ENCODE measurements around the gene TMEM108. TPM values are rescaled to one million over a fixed set of nuclear protein-coding genes. Genes with fewer than 3 reads are reported as not detected.
"Not testable (repeated sequence)": the region's sequence is repeated elsewhere in the genome, so short reads cannot be mapped to it uniquely, and the experiment has no call there.

Gene TMEM108
- polyA plus RNA-seq, 1 donor from 2014 or later, result 2.1 TPM

DNA sequence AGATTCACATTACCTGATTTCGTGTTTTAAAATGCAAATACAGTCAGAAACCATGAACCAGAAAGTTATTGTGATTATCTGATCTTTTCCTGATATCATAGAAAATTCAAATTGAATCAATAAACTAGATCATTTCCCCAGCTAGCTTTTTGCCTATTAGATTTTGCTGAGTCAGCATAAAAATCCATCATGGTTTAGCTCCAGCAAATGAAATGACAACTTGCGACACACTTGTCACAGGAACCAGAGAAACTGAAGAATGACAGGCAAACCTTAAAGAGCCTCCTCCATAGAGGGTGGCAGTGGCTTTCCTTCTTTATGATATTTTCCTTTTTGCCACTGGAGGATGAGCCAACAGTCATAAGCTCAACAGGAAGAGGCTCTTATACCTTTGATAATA, 30.6 kb upstream of the TMEM108 start:
- H3F3A ChIP-seq (ENCODE audit: insufficient read depth, low read length, poor library complexity, severe bottlenecking), result no peaks in the 10 kb centered on the region
- TF ChIP-seq EP300 (conservative IDR thresholded peaks at IDR 0.05; ENCODE audit: poor library complexity, severe bottlenecking), result peak; percentile 71
- TF ChIP-seq POLR2AphosphoS5 (IDR thresholded peaks at IDR 0.05), result peak; percentile 61
- no peak for TF ChIP-seq MXI1 (conservative IDR thresholded peaks at IDR 0.05; ENCODE audit: poor library complexity, severe bottlenecking)
- TF ChIP-seq, protein P1, sequence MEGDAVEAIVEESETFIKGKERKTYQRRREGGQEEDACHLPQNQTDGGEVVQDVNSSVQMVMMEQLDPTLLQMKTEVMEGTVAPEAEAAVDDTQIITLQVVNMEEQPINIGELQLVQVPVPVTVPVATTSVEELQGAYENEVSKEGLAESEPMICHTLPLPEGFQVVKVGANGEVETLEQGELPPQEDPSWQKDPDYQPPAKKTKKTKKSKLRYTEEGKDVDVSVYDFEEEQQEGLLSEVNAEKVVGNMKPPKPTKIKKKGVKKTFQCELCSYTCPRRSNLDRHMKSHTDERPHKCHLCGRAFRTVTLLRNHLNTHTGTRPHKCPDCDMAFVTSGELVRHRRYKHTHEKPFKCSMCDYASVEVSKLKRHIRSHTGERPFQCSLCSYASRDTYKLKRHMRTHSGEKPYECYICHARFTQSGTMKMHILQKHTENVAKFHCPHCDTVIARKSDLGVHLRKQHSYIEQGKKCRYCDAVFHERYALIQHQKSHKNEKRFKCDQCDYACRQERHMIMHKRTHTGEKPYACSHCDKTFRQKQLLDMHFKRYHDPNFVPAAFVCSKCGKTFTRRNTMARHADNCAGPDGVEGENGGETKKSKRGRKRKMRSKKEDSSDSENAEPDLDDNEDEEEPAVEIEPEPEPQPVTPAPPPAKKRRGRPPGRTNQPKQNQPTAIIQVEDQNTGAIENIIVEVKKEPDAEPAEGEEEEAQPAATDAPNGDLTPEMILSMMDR (IDR thresholded peaks at IDR 0.05; ENCODE audit: poor library complexity, severe bottlenecking), result no peak
- no peak for TF ChIP-seq SMC3 (conservative IDR thresholded peaks at IDR 0.05; ENCODE audit: poor library complexity)
- TF ChIP-seq RAD21 (conservative IDR thresholded peaks at IDR 0.05), result no peak
- TF ChIP-seq, protein P2, sequence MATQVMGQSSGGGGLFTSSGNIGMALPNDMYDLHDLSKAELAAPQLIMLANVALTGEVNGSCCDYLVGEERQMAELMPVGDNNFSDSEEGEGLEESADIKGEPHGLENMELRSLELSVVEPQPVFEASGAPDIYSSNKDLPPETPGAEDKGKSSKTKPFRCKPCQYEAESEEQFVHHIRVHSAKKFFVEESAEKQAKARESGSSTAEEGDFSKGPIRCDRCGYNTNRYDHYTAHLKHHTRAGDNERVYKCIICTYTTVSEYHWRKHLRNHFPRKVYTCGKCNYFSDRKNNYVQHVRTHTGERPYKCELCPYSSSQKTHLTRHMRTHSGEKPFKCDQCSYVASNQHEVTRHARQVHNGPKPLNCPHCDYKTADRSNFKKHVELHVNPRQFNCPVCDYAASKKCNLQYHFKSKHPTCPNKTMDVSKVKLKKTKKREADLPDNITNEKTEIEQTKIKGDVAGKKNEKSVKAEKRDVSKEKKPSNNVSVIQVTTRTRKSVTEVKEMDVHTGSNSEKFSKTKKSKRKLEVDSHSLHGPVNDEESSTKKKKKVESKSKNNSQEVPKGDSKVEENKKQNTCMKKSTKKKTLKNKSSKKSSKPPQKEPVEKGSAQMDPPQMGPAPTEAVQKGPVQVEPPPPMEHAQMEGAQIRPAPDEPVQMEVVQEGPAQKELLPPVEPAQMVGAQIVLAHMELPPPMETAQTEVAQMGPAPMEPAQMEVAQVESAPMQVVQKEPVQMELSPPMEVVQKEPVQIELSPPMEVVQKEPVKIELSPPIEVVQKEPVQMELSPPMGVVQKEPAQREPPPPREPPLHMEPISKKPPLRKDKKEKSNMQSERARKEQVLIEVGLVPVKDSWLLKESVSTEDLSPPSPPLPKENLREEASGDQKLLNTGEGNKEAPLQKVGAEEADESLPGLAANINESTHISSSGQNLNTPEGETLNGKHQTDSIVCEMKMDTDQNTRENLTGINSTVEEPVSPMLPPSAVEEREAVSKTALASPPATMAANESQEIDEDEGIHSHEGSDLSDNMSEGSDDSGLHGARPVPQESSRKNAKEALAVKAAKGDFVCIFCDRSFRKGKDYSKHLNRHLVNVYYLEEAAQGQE (IDR thresholded peaks at IDR 0.05; ENCODE audit: borderline replicate concordance), result no peak
- TF ChIP-seq EZH2 (IDR thresholded peaks at IDR 0.05; ENCODE audit: borderline replicate concordance, insufficient read depth, low read length, poor library complexity, severe bottlenecking), result no peak
- peak overlapping the region; percentile 3 for H3K4me2 ChIP-seq (ENCODE audit: low read length)
- H2AFZ ChIP-seq (ENCODE audit: low read depth, low read length), result no peak overlapping the region
- H3K27ac ChIP-seq (ENCODE audit: low read length), result peak overlapping the region; percentile 36
- H3K79me2 ChIP-seq (replicated peaks; ENCODE audit: insufficient read depth, low read length), result no peaks in the 10 kb centered on the region
- peak overlapping the region; percentile 19 for H3K4me3 ChIP-seq (ENCODE audit: low read length)
- H3K27me3 ChIP-seq (ENCODE audit: insufficient read depth, low read depth, low read length), result no peaks in the 10 kb centered on the region
- H3K36me3 ChIP-seq (ENCODE audit: insufficient read depth, low read length), result no peaks in the 10 kb centered on the region
- no peaks in the 10 kb centered on the region for H4K20me1 ChIP-seq (ENCODE audit: insufficient read depth)
- H3K9me3 ChIP-seq (ENCODE audit: low read length), result no peaks in the 10 kb centered on the region
- H3K9ac ChIP-seq (ENCODE audit: low read length), result no peak overlapping the region
- H3K9me2 ChIP-seq (ENCODE audit: insufficient read depth, low read length), result no peaks in the 10 kb centered on the region

DNA sequence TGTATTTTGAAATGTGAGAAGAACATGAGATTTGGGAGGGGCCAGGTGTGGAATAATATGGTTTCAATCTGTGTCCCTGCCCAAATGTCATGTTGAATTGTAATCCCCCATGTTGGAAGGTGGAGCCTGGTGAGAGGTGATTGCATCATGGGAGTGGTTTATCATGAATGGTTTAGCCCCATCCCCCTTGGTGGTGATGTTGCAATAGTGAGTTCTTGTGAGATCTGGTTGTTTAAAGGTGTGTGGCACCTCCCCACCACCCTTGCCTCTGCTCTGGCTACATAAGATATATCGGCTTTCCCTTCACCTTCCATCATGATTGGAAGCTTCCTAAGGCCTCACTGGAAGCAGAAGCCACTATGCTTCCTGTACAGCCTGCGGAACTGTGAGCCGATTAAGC, 23.9 kb upstream of the TMEM108 start:
- no peaks in the 10 kb centered on the region for H3K36me3 ChIP-seq (ENCODE audit: insufficient read depth, low read length)
- TF ChIP-seq TAF1 (IDR thresholded peaks at IDR 0.05; ENCODE audit: low read depth), result no peak
- TF ChIP-seq POLR2AphosphoS5 (IDR thresholded peaks at IDR 0.05), result no peak
- TF ChIP-seq, protein P1 (IDR thresholded peaks at IDR 0.05; ENCODE audit: poor library complexity, severe bottlenecking), result no peak
- TF ChIP-seq EP300 (conservative IDR thresholded peaks at IDR 0.05; ENCODE audit: poor library complexity, severe bottlenecking), result no peak
- TF ChIP-seq SMC3 (conservative IDR thresholded peaks at IDR 0.05; ENCODE audit: poor library complexity), result no peak
- no peak for TF ChIP-seq MXI1 (conservative IDR thresholded peaks at IDR 0.05; ENCODE audit: poor library complexity, severe bottlenecking)
- H3K4me3 ChIP-seq (ENCODE audit: low read length), result no peak overlapping the region
- H2AFZ ChIP-seq (ENCODE audit: low read depth, low read length), result no peak overlapping the region
- no peaks in the 10 kb centered on the region for H3K9me2 ChIP-seq (ENCODE audit: insufficient read depth, low read length)
- no peaks in the 10 kb centered on the region for H3K9me3 ChIP-seq (ENCODE audit: low read length)
- no peaks in the 10 kb centered on the region for H3K27me3 ChIP-seq (ENCODE audit: insufficient read depth, low read depth, low read length)
- H3K27ac ChIP-seq (ENCODE audit: low read length), result no peak overlapping the region
- no peak overlapping the region for H3K9ac ChIP-seq (ENCODE audit: low read length)
- no peaks in the 10 kb centered on the region for H3F3A ChIP-seq (ENCODE audit: insufficient read depth, low read length, poor library complexity, severe bottlenecking)
- H3K79me2 ChIP-seq (replicated peaks; ENCODE audit: insufficient read depth, low read length), result no peaks in the 10 kb centered on the region
- no peaks in the 10 kb centered on the region for H4K20me1 ChIP-seq (ENCODE audit: insufficient read depth)
- no peak overlapping the region for H3K4me2 ChIP-seq (ENCODE audit: low read length)

DNA sequence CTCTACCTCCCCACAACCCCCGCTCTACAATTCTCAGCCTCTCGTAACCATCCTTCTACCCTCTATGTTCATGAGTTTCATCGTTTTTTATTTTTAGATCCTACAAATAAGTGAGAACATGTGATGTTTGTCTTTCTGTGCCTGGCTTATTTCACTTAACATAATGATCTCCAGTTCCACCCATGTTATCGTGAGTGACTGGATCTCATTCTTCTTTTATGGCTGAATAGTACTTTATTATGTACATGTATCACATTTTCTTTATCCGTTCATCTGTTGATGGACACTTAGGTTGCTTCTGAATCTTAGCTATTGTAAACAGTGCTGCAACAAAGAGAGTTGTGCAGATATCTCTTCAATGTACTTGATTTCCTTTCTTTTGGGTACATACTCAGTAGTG, 22.6 kb upstream of the TMEM108 start:
- H3K9ac ChIP-seq (ENCODE audit: low read length); H3F3A ChIP-seq (ENCODE audit: insufficient read depth, low read length, poor library complexity, severe bottlenecking); H3K4me3 ChIP-seq (ENCODE audit: low read length); H3K27me3 ChIP-seq (ENCODE audit: insufficient read depth, low read depth, low read length); H3K79me2 ChIP-seq (replicated peaks; ENCODE audit: insufficient read depth, low read length); H3K4me2 ChIP-seq (ENCODE audit: low read length); H3K9me3 ChIP-seq (ENCODE audit: low read length); H3K36me3 ChIP-seq (ENCODE audit: insufficient read depth, low read length); H3K9me2 ChIP-seq (ENCODE audit: insufficient read depth, low read length); H3K27ac ChIP-seq (ENCODE audit: low read length); H2AFZ ChIP-seq (ENCODE audit: low read depth, low read length); H4K20me1 ChIP-seq (ENCODE audit: insufficient read depth): not testable (repeated sequence)

All from neural cell (in vitro differentiated cells).